HG02884 (cell line): ENCODE results near the gene HNRNPAB.
A peak's percentile ranks its signal among the peaks of the same experiment; 100 is the strongest.
"Not testable (repeated sequence)": the region's sequence is repeated elsewhere in the genome, so short reads cannot be mapped to it uniquely, and the experiment has no call there.

Experiments used
- ATAC-seq: cut with Tn5 transposase; IDR thresholded peaks from one replicate; pipeline ENCODE4 v1.9.1; 2021; ENCODE audit warnings: mild to moderate bottlenecking, moderate library complexity; ENCODE audit not compliant: unreplicated experiment

HNRNPAB gene

DNA sequence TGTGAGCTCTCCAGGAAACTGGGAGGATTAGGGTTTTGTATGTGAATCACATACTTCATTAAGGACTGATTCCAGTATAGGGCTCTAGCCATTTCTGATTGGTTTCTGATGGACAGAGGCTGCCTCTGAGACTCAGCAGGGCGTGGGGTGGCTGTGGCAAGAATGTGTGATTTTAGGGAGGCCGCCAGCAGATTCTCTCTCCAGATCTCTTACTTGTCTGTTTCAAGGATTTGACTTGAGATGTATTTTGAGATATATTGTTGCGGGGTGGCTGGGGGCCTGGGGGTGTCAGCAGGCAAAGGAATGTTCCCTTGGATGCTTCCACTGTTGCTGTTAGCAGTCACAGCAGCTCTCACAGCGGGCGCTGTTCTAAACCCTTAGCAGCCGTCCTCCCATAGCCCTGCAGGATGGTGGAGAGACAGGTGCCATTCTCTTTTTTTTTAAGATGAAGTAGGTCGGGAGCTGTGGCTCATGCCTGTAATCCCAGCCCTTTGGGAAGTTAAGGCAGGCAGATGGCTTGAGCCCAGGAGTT is 8.0 kb upstream of the HNRNPAB start:
- ATAC-seq: no peak

- no peak for ATAC-seq
These were observed 7.3 kb upstream of the HNRNPAB start for GRCh38 chr5:178196986-178197385.

- ATAC-seq: not testable (repeated sequence)
These were observed 6.2 kb upstream of the HNRNPAB start for GRCh38 chr5:178198151-178198550.

GRCh38 chr5:178198706-178199105 is 5.6 kb upstream of the HNRNPAB start:
- ATAC-seq: no peak

- no peak for ATAC-seq
These were observed 4.5 kb upstream of the HNRNPAB start for GRCh38 chr5:178199581-178200434.

- no peak for ATAC-seq
These were observed 3.0 kb upstream of the HNRNPAB start for GRCh38 chr5:178201221-178201926.

DNA sequence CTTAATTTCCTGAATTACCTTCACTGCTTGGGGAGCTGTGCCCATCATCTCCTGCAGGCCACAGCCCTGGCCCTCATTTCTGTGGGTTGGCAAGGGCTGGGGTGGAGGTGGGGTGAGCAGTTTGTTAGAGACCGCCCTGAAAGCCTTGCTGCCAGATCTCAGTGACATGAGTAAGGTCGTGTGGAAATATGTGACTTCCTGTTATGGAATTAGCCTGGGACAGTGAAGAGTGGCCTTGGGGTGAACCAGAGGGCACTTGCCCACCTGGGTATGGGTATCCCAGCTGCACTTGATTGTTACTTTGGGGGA is 2.5 kb upstream of the HNRNPAB start:
- ATAC-seq: no peak

DNA sequence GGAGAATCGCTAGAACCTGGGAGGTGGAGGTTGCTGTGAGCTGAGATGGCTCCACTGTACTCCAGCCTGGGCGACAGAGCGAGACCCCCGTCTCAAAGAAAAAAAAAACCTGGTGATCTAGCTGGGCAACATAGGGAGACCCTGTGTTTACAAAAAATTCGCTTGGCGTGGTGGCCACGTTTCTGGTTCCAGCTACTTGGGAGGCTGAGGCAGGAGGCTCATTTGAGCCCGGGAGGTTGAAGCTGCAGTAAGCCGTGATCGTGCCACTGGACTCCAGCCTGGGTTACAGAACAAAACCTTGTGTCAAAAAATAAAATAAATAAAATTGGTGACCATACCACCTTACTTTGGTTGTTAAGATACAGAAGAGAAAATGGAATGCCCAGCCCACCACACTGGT is 1.8 kb upstream of the HNRNPAB start:
- ATAC-seq: no peak

- peak; percentile 11 for ATAC-seq
These were observed 607 bp upstream of the HNRNPAB start for GRCh38 chr5:178203670-178204181.

DNA sequence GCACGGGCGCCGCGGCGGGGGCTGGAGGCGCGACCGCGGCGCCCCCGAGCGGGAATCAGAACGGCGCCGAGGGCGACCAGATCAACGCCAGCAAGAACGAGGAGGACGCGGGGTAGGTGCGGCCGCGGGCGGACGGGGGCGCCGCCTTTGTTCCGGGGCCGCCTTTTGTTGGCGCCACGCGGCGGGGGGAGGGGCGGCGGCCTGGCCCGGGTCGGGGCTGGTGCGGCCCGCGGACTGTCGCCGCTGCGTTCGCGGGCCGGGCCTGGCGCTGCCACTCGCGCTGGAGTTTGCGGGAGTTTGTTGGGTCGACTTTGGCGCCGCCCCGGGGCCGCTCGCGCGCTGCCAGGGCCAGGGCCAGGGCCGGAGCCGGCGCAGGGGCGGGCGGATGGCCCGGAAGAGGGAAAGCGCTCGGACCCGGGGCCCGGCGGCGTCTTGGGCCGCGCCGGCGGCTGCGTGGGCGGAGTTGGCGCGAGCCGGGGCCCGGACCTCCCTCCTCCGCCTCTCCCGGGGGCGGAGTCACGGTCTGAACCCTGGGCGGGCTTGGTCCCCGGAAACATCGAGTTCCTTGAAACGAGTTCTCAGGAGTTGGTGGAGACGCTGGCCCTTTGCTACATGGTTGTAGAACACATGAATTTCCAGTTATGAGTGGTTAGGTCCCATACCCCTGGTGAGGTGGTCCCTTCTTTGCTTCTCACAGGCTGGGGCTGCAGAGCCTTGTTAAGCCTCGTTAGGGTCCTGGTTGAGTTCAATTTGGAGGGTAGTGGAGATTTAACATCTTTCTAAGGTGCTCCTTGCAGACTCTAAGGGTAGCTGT is 809 bp downstream of the HNRNPAB start:
- ATAC-seq: peak; percentile 48

- no peak for ATAC-seq
These were observed 1.4 kb downstream of the HNRNPAB start for GRCh38 chr5:178205749-178206047.

DNA sequence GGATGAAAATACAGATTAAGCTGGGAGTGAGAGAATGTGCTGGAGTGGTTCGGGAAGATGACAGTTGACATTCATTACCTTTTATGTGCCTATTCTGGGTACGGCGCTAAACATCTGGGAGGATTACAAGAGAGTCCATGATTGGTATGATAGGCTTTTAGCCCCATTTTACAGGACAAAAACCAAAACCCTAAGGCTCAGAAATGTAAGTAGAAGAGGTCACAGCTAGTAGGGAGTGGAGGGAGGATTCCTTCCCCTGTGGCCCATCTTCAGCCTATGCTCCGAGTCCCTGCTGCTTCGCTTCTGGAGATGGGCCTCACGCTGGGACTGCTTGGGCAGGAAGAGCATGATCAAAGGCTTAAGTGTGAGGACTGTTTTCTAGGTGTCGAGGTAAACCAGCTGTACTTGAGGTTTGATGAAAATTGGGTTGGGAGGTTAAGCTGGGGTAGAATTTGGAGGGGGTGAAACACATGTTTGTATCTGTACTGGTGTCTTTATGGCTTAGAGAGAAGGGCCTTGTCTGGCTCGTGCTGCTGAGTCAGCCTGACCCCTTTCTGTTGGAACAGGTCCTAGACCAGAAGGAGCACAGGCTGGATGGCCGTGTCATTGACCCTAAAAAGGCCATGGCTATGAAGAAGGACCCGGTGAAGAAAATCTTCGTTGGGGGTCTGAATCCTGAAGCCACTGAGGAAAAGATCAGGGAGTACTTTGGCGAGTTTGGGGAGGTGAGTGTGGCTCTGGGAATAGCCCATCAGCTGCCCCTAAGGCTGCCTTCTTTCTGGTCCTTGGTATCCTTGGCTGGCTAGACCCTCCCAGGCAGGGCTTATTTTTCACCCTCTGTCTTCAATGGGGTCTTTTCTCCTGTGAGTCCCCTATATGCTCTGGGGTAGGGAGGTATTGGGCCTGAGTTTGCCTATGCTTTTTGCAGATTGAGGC is 2.1 kb downstream of the HNRNPAB start:
- ATAC-seq: no peak

GRCh38 chr5:178207183-178207916 is 3.0 kb downstream of the HNRNPAB start:
- ATAC-seq: no peak

DNA sequence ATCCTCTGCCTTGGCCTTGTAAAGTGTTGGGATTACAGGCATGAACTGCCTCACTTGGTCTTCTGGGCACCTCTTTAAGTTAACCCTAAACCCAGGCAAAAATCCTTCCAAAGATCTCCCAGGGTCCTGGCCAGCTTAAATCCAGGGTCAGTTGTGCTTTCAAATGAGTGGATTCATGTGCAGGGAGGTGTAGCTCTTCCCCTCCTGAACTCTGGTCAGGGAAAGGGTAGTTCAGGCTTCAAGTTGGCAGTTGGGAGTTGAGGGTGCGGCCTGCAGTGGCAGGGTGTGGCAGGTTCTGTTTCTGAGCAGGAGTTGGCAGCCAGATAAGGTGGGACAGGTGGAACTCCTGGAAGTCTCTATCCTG is 3.6 kb downstream of the HNRNPAB start:
- no peak for ATAC-seq

DNA sequence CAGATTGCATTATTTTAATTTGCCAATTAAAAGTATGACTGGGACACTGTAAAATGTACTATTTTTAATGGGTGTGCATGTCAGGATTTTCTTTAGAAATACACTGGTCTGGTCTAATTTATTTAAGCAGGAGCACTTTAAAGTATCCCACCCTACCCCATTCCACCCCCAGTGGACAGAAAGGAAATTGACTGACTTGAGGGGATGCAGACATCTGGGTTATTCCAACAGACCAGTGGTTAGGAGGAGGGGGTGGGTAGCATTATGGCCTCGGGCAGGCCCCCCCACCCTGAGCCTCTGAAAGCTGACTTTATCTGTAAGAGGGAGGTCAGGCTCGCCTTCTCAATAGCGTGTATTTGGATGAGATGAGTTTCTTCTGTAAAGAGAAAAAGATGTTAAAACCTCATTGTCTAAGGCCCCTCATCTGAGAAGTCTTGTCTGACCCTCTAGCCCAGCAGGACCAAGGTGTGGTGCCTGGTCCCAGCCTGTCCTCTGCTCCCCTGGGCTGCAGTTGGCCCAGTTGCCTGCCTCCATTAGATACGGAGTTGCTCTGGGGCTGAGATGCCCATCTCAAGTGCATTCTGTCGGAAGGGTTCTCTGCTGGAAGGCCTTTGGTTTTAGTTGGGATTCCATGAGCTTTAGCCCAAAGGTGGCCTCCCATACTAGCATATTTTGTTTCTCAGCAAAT is 4.4 kb downstream of the HNRNPAB start:
- ATAC-seq: no peak

DNA sequence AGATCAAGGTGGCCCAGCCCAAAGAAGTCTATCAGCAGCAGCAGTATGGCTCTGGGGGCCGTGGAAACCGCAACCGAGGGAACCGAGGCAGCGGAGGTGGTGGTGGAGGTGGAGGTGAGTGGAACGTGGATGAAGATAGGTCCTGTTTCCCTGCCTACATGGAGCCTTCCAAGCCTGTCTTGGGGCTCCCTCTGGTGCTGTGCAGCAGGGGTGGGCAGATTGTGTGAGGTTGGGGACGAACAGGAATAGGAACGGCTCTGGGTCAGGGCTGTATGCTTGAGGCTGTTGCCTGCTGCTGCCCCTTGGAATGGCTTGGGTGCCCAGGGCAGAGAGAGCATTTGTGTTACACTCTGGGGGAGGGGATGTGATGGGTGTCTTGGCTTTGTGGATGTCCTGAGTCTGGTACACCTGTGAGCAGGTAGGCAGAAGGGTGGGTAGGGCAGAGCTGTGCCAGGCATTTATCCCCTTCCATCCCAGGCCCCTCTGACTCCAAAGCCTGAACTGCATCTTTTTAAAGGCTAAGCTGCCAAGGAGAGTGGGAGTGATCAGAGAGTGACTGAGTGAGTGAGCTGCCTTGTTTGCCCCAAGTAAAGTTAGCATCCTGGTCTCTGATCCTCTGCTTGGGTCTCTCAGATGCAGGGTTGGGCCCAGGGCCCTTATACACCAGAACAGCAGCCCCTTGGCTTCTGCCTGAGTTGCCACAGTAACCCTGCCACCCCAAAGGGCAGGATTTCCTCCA is 5.2 kb downstream of the HNRNPAB start:
- no peak for ATAC-seq

DNA sequence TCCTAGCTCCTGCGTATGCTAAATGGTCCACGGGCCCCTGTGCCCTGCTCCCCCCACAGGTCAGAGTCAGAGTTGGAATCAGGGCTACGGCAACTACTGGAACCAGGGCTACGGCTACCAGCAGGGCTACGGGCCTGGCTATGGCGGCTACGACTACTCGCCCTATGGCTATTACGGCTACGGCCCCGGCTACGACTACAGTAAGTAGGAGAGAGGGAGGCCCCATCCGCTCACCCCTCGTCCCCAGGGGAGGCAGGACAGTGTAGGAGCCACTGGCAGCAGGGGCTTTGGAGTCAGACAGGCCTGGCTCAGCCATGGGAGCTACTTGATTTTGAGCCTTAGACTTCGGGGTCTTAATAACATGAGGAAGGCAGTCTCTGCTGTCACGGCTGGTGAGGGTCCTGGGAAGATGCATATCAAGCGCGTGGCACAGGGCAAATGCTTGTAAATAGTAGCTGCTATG is 5.8 kb downstream of the HNRNPAB start:
- ATAC-seq: no peak

DNA sequence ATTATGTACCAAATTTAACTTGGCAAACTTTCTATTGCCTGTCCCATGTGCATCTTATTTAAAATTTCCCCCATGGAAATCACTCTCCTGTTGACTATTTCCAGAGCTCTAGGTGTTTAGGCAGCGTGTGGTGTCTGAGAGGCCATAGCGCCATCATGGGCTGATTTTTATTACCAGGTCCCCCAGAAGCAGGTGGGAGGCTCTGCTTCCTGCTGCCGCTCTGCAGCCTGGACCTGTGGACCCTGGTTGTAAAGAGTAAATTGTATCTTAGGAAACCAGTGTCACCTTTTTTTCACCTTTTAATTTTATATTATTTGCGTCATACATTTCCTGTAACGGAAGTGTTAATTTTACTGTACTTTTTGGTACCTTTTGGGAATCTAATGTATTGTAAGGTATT is 6.4 kb downstream of the HNRNPAB start:
- ATAC-seq: no peak
